Left kidney (tissue), 2 donors: ENCODE data around the gene TMEM135. TPM values are rescaled to one million over a fixed set of nuclear protein-coding genes. Genes with fewer than 3 reads are reported as not detected.
A peak's percentile ranks its signal among the peaks of the same experiment; 100 is the strongest.
"Not testable (repeated sequence)": the region's sequence is repeated elsewhere in the genome, so short reads cannot be mapped to it uniquely, and the experiment has no call there.

Experiments used
- DNase-seq: peaks from one replicate; pipeline ENCODE4 v3.0.0-alpha.2; 2013
- polyA plus RNA-seq: library from polyadenylated mRNA; unstranded; fragments of 120-200 nt; gene quantifications from one replicate; pipeline ENCODE4 v1.2.1, GENCODE V29; 2013; ENCODE audit not compliant: insufficient read length

TMEM135 gene
- polyA plus RNA-seq, 1 donor = 42.2 TPM

GRCh38 chr11:87256694-87257340, 219.1 kb downstream of the TMEM135 start:
- DNase-seq = no peak

DNA sequence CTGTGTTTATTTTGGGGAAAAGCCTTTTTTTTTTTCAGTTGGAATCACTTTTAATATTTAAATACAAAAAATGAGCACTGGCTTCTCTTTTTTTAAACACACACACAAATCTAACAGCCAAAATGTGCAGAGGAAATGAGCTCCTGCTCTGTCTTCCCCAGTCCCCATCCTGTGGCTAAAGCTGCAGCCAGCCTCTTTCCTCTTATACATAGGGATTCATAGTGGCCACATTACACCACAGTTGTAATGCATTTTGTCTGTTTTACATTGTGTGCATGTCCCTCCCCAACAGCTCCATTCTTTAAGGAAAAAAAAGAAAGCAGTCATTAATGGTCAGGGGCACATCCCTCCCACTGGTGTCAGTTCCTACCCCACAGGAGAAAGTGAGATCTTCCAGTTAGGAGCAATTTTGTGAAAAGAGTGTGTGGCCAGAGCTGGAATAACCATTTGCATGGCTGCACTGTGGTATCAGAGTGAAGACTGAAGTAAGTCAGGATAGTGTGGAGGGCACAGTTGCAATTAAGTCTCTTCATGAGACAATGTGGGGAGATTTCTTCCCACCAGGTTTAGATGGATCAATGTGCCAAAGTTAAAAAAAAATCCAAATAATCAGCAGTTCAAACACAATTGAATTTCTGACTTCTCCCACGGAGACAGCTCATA, 220.6 kb downstream of the TMEM135 start:
- DNase-seq = no peak

DNA sequence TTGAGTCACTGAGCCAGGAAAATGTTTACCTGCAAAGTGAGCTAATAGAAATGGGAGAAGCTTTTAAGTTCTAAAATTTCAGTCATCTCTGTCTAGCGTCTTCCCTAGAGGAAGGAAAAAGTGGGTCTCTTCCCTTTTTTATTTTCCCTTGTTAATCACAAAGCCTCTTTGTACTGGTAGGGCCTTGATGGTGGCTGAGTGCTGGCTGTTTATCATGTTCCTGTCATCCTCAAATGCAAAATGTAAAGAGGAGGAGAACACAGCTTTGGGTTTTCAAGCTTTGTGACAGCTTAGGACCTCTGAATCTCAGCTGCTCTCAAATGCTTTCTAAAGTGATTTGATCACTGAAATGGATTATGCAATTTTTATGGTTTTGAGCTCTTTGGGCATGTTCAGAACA, 222.0 kb downstream of the TMEM135 start:
- no peak for DNase-seq

- DNase-seq = no peak
These were observed 223.1 kb downstream of the TMEM135 start for GRCh38 chr11:87260811-87261210.

DNA sequence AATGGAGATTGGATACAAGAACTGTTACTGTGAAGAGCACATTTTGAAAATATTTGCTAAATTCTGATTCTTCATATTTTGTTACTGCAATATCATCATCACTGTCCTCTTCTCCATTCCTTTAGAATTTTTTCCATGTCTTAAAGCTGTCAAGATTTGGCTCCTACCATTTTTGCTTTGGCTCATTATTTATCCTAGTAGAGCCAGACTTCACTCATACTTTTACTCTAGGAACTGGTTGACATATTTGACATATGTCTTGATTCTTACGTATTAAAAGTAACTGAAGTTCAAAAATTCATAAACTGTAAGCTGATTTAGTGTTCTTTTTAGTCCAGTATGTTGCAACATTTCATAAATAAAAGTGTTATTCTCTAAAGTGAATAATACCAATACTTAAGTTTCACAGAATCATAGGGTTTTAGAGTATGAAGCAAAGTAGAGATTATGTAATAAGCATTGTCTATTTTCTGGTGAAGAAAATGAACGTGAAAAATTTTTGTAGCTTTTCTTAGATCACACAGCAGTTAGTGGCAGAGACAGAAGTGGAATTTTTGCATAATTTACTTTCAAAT, 225.6 kb downstream of the TMEM135 start:
- DNase-seq = no peak

GRCh38 chr11:87263979-87264378, 226.2 kb downstream of the TMEM135 start:
- DNase-seq = no peak

DNA sequence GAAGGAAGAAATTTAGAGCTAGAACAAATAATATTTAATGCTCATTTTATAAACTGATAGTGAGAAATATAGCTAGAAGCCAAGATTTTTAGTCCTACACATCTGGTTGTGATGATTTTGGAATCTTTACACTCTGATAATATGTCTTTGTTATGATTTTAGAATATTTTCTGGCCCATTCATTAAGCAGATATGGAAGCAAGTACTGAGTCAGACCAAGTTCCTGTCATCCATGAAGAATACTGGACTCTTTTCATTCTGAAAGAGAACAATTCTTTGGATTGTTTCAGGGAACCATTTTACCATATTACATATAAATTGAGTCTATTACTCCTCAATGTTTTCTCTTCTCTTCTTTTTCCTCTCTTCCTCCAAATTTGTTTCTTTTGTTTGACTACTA, 227.4 kb downstream of the TMEM135 start:
- no peak for DNase-seq

DNA sequence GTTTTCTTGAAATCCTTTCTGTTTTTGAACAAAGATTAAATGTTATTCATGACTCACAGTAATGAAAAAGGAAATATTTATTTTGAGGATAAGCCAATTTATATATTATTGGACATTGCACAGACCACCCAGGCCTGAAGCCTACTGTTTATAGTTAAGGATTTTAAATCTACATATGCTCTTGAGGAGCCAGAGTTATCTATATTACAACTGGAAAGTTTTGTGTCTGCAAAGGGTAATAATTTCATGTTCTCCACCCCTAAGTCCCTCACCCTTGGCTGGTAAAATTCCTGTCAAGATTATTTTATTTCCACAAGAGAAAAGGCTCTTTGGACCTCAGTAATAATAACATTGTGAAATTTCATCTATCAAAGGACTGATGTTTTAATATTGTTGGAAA, 228.2 kb downstream of the TMEM135 start:
- no peak for DNase-seq

DNA sequence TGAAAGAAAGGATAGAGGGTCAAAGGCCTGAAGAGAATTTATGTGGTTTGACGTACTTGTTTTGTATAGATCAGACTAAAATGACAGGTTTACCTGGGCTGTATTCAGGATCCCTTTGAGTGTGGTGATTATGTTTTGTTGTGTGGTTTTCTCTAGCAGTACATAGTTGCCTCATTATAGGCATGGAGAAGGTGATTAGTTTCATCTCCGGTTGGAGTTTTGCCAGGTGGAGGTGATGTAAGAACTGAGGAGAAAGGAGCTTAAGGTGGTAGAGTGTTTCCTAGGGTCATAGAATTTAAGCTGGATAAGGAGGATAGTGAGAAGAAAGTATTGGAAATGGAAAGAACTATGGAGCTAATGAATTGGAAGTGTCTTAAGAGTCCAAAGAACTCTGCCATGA, 229.0 kb downstream of the TMEM135 start:
- no peak for DNase-seq

- DNase-seq = not testable (repeated sequence)
These were observed 234.2 kb downstream of the TMEM135 start for GRCh38 chr11:87271951-87272350.

- no peak for DNase-seq
These were observed 237.4 kb downstream of the TMEM135 start for GRCh38 chr11:87275176-87275575.

DNA sequence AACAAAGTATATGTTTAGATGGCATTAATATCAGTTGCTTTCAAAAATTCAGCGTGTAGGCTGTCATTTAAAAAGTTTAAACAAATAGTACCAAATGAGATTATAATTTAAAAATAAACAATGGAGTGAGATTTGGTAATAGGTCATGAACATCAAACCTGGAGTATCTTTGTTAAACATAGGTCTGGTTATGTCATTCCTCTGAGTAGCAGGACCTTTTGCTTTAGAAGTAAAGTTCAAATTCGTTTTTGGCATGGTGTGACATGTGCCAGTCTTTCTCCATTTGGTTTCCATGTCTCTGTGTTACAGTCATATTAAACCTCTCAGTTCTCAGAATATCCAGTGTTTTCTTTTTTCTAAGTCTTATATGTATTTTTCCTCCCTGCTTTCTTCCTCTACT, 242.4 kb downstream of the TMEM135 start:
- DNase-seq = no peak

DNA sequence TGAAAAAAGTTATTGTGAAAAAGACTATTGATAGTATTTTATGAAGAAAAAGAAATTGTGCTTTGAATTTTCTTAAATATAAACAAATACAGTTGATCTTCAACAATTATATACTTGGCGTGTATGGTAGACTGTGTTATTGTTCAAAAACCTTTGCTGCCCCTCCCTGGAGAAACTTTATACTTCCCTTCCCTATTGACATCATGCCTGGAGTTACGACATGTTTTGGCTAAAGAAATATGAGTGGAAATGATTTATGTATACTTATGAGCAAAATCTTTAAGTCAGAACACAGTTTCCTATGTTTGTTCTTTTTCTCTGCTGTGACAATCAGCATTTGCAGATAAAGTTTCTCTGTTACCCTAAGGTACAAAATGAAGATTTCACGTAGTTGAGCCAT, 243.8 kb downstream of the TMEM135 start:
- DNase-seq = no peak

GRCh38 chr11:87284306-87284705, 246.6 kb downstream of the TMEM135 start:
- no peak for DNase-seq

DNA sequence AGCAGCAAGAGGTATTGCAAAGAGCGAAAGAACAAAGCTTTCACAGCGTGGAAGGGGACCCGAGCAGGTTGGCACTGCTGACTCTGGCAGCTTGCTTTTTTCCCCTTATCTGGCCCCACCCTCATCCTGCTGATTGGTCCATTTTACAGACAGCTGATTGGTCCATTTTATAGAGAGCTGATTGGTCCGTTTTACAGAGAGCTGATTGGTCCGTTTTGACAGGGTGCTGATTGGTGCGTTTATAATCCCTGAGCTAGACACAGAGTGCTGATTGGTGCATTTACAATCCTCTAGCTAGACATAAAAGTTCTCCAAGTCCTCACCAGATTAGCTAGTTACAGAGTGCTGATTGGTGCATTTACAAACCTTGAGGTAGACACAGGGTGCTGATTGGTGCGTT, 247.9 kb downstream of the TMEM135 start:
- not testable (repeated sequence) for DNase-seq

DNA sequence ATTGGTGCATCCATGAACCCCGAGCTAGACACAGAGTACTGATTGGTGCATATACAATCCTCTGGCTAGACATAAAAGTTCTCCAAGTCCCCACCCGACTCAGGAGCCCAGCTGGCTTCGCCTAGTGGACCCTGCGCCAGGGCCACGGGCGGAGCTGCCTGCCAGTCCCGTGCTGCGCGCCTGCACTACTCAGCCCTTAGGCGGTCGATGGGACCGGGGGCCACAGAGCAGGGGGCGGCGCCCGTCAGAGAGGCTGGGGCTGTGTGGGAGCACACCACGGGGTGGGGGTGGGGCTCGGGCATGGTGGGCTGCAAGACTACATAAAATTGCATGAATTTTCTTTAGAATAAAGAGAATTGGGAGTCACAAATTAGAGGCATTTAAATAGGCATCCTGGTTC, 248.6 kb downstream of the TMEM135 start:
- no peak for DNase-seq

- DNase-seq = peak; percentile 76
These were observed 252.7 kb downstream of the TMEM135 start for GRCh38 chr11:87290304-87290922.

DNA sequence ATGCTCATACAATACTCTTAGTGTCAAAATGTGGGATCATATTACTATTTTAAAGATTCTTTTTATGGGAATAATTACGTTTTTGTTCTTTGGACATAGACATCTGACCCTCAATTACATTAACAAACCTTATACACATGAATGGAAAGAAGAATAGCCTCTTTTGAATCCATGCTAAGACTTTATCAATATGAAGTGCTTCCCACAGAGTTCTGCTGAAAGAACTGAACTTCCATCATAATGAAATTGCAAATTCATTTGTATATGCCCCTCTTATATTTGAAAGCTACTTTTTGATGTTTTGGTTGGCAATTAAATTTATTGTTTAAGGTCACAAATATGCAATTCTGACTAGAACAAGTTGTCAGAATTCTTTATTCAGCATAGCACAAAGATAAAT, 254.9 kb downstream of the TMEM135 start:
- DNase-seq = no peak

- DNase-seq = no peak
These were observed 257.5 kb downstream of the TMEM135 start for GRCh38 chr11:87295237-87295636.

- DNase-seq = no peak
These were observed 258.9 kb downstream of the TMEM135 start for GRCh38 chr11:87296627-87297026.

DNA sequence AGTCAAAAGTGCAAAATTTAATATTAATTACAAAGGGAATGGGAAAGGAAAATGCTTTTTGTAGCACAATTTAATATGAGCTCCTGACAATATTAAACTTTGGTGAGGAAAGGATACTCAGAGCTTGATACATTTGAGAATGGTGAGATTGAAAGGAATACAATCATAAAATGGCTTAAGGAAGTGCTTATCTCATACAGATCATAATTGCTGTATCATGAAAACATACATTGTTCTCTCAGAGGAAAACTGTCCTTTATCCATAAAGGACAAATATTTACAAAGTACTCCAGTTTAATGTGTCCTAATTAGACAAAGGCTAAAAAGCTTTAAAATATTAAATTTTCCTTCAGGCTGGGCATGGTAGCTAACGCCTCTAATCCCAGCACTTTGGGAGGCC, 260.4 kb downstream of the TMEM135 start:
- DNase-seq = no peak

DNA sequence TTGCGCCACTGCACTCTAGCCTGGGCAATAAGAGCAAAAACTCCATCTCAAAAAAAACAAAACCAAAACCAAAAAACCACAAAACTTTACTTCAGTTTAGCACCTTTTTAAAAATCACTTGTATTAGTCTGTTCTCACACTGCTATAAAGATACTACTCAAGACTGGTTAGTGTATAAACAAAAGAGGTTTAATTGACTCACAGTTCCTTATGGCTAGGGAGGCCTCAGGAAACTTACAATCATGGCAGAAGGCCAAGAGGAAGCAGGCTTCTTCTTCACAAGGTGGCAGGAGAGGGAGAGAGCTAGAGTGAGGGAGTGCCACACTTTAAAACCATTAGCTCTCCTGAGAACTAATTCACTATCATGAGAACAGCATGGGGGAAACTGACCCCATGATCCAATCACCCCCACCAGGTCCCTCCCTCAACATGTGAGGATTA, 261.3 kb downstream of the TMEM135 start:
- DNase-seq = no peak
